Left ventricle myocardium superior (tissue), 1 donor: Measurements from ENCODE around the gene CYSRT1. TPM values are rescaled to one million over a fixed set of nuclear protein-coding genes. Genes with fewer than 3 reads are reported as not detected.
"Not testable (repeated sequence)": the region's sequence is repeated elsewhere in the genome, so short reads cannot be mapped to it uniquely, and the experiment has no call there.

Source experiments
- ATAC-seq: fragments of 200-7000 bp; cut with Tn5 transposase; one replicate; pipeline ENCODE4 v1.9.1; 2020; ENCODE audit warnings: mild to moderate bottlenecking, moderate library complexity
- DNase-seq: peaks from one replicate; pipeline ENCODE4 v3.0.0-alpha.2; 2020
- intact Hi-C: fragments of 100-400 bp; cut with micrococcal nuclease; formaldehyde crosslinking; loops from one replicate; pipeline ENCODE4 v1.11.0; 2022
- total RNA-seq: library from RNA; stranded (reverse); fragmentation: NEBNext Ultra II Directional; extraction: Animal tissue kit (Norgen Biotek cat#: 25700); gene quantifications from one replicate; pipeline ENCODE4 v1.2.1, GENCODE V29; 2021
- donor health status: DM: no; HTN: yes; CAD: no; lungs with severe emphysema.

CYSRT1 gene
- total RNA-seq, 1 donor from 2014 or later = not detected

GRCh38 chr9:137256856-137257255 is 31.9 kb downstream of the CYSRT1 start:
- no peak for ATAC-seq
- no peak for DNase-seq
- intact Hi-C loops = no loop called here

- DNase-seq, intact Hi-C loops, ATAC-seq: not testable (repeated sequence)
Measured at GRCh38 chr9:137262173-137262908, 37.4 kb downstream of the CYSRT1 start.

- no peak for DNase-seq
- intact Hi-C loops = no loop called here
- peak; percentile 16 for ATAC-seq
Measured at GRCh38 chr9:137262909-137263285, 37.9 kb downstream of the CYSRT1 start.

- ATAC-seq (no peak), DNase-seq (no peak)
- intact Hi-C loops = no loop called here
Measured at GRCh38 chr9:137263506-137263905, 38.5 kb downstream of the CYSRT1 start.

- intact Hi-C loops = no loop called here
- DNase-seq = no peak
- no peak for ATAC-seq
Measured at GRCh38 chr9:137264067-137264466, 39.1 kb downstream of the CYSRT1 start.

- ATAC-seq = no peak
- intact Hi-C loops = no loop called here
- no peak for DNase-seq
Measured at GRCh38 chr9:137265496-137266161, 40.7 kb downstream of the CYSRT1 start.

- DNase-seq (no peak), ATAC-seq (no peak)
- intact Hi-C loops = no loop called here
Measured at GRCh38 chr9:137266162-137266527, 41.2 kb downstream of the CYSRT1 start.

GRCh38 chr9:137266585-137267453 is 41.8 kb downstream of the CYSRT1 start:
- DNase-seq (no peak), ATAC-seq (no peak)
- intact Hi-C loops = no loop called here

GRCh38 chr9:137267933-137268355 is 43.0 kb downstream of the CYSRT1 start:
- no peak for ATAC-seq
- intact Hi-C loops = no loop called here
- no peak for DNase-seq

GRCh38 chr9:137268538-137269201 is 43.7 kb downstream of the CYSRT1 start:
- DNase-seq (no peak), ATAC-seq (peak; percentile 16)
- intact Hi-C loops = no loop called here

- DNase-seq (peak; percentile 70), ATAC-seq (peak; percentile 73)
- intact Hi-C loops = no loop called here
Measured at GRCh38 chr9:137269231-137269772, 44.3 kb downstream of the CYSRT1 start.

GRCh38 chr9:137270929-137271695 is 46.1 kb downstream of the CYSRT1 start:
- ATAC-seq (peak; percentile 4), DNase-seq (no peak)
- intact Hi-C loops = no loop called here

- ATAC-seq (no peak), DNase-seq (no peak)
- intact Hi-C loops = no loop called here
Measured at GRCh38 chr9:137271696-137272076, 46.7 kb downstream of the CYSRT1 start.

- no peak for ATAC-seq
- DNase-seq = no peak
- intact Hi-C loops = no loop called here
Measured at GRCh38 chr9:137272241-137273094, 47.5 kb downstream of the CYSRT1 start.

GRCh38 chr9:137273095-137273490 is 48.1 kb downstream of the CYSRT1 start:
- intact Hi-C loops = no loop called here
- DNase-seq = no peak

GRCh38 chr9:137273611-137274320 is 48.8 kb downstream of the CYSRT1 start:
- intact Hi-C loops = no loop called here
- DNase-seq = peak; percentile 53
- no peak for ATAC-seq

More at GRCh38 chr9:137273095-137273490, 48.1 kb downstream of the CYSRT1 start:
- no peak for ATAC-seq

- no peak for ATAC-seq
- intact Hi-C loops = no loop called here
- no peak for DNase-seq
Measured at GRCh38 chr9:137275203-137275587, 50.2 kb downstream of the CYSRT1 start.
